GM12891 (cell line): ENCODE data around the gene SNTG2.

Experiments
- DNase-seq: peaks from one replicate; pipeline ENCODE4 v3.0.0; 2011; ENCODE audit warnings: low spot score; ENCODE audit not compliant: insufficient read length
- FAIRE-seq: peaks from 2 replicates; lab custom pipeline; 2011; peaks lifted over from hg19 to GRCh38; lab: Jason Lieb, UNC
- PAX5 ChIP-seq: IDR thresholded peaks from 2 replicates; pipeline ENCODE4 v1.6.1; 2011; ENCODE audit warnings: low read length, moderate library complexity, mild to moderate bottlenecking; ENCODE audit not compliant: insufficient read depth, severe bottlenecking
- POLR2A ChIP-seq: IDR thresholded peaks from 2 replicates; pipeline ENCODE4 v1.6.1; 2011; ENCODE audit warnings: low read depth, low read length, control low read depth
- POLR2AphosphoS5 ChIP-seq: IDR thresholded peaks from 2 replicates; pipeline ENCODE4 v1.6.1; 2011; ENCODE audit warnings: low read depth, low read length, control low read depth
- POU2F2 ChIP-seq: IDR thresholded peaks from 2 replicates; pipeline ENCODE4 v1.6.1; 2011; ENCODE audit warnings: low read depth, mild to moderate bottlenecking, control low read depth, low read length, moderate library complexity
- SPI1 ChIP-seq: IDR thresholded peaks from 2 replicates; pipeline ENCODE4 v1.6.1; 2011; ENCODE audit warnings: low read depth, low read length, control low read depth
- TAF1 ChIP-seq: IDR thresholded peaks from 2 replicates; pipeline ENCODE4 v1.6.1; 2011; ENCODE audit warnings: low read depth, low read length, control low read depth

The SNTG2 gene

DNA sequence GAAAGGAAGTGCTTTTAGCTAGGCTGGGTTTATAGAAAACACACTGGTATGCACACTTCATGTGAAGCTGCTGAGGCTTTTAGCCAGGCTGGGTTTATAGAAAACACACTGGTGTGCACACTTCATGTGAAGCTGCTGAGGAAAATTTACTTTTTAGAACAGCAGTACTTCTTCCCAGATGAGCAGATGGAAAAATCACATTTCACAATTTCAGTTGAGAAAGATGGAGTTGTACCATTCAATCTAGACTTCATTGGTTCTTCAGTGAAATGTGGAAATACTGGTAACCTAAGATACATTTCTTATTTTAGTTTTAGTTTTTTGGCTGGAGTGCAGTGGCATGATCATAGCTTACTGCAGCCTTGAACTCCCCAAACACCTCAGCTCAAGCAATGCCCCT lies 11.1 kb downstream of the SNTG2 start:
- TF ChIP-seq TAF1 = no peak
- no peak for TF ChIP-seq POLR2AphosphoS5
- no peak for TF ChIP-seq POU2F2
- TF ChIP-seq SPI1 = no peak
- no peak for TF ChIP-seq PAX5
- TF ChIP-seq POLR2A = no peak
- no peak for DNase-seq
- no peak for FAIRE-seq

DNA sequence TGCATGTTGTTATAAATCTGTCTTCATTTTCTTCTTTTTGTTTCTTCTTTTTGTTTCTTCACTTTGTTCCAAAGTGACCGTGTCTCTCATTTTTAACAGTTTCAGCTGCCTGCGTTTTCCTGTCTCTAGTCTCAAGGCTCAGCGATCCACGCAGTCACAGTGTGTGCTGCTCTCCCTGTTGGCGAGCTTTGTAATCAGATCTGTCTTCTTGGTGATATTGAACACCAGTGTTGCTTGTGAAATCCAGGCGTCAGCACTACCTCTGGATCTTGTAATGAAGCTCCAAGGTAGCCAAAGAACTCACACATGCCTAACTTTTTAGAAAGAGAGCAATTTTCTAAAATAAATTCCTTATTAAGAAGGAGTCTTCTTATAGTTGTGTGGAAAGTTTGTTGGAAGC lies 13.2 kb downstream of the SNTG2 start:
- no peak for FAIRE-seq
- no peak for DNase-seq
- TF ChIP-seq POLR2AphosphoS5 (no peak), SPI1 (no peak), POU2F2 (no peak), POLR2A (no peak), TAF1 (no peak), PAX5 (no peak)

DNA sequence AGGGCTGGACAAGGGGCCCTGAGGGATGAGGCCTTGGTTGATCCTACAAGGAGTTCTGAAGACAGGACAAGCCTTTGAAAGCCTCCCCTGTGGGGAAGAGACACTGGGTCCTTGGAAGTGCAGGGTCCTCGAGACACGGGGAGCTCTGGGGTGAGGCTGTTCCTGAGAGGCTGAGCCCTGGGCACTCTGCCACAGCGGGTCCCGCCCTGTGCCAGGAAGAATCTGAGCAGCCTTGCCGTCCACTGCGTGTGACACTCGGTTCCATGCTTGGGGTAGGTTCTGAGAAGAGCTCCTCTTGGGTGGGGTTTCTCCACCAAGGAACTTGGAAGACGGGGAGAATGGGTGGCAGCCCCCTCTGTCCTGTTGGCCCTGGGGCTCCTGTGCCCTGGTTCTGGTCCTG lies 13.9 kb downstream of the SNTG2 start:
- no peak for FAIRE-seq
- TF ChIP-seq POLR2A (no peak), SPI1 (no peak), POU2F2 (no peak)

DNA sequence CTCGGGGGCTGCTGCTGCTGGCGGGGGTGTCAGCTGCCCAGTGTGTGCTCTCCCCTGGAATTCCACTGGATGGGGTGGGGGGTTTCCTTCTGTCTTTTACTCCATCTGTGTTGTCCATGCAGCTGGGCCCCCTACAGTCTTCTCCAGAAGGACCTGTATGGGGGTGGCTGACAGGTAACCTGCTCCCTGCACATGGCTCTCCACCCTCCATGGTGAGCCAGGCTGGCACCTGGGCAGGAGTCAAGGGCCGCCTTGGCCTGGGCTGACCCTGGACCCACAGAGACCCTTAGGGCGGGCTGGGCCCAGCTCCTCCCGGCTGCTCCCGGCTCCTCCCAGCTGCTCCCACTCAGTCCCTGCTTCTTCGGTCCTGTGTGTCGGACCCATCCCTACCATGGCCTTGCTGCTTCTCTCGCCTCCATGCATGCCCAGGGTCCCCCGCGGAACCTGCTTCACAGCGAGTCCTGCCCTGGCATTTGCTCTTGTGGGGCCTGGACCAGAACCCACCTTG lies 15.0 kb downstream of the SNTG2 start:
- TF ChIP-seq POLR2AphosphoS5 (no peak), SPI1 (no peak), POLR2A (no peak), PAX5 (no peak), POU2F2 (no peak)
- FAIRE-seq = no peak
- no peak for DNase-seq

More for the DNA sequence above, 13.9 kb downstream of the SNTG2 start:
- no peak for DNase-seq

DNA sequence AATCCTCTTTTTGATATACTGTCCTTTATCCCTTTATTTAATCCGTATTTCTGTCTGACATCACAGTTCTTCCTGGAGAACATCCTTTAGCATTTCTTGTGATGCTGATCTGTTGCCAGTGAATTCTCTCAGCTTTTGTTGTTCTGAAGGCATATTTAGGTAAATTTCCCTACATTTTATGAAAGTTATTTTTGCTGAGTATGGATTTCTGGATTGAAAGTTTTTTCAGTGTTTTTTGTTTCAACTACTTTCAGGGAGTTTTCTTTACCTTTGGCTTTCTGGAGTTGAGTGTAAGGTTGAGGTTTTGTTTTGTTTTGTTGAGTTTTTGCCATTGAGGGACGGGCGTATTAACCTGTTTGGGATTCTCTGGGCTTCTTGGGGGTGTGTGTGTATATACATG lies 22.5 kb downstream of the SNTG2 start:
- DNase-seq (no peak), FAIRE-seq (no peak)

DNA sequence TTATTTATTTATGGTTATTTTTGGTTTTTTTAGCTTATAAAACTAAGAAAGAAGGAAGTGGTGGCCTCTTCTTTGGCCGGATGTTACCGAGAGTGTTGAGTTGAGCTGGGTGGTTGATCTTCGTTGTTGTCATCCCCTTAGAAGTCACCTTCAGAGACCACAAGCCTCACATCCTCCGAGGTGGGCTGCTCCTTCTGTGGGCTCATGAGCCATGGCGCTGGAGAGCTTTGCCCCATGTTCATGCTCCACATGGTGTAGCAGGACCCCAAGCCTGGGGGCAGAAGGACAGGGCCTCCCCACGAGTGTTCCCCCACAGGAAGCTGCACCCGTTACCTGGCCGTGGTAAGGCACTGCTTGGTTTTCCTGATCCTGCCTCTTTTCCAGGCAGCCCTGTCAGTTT lies 23.4 kb downstream of the SNTG2 start:
- FAIRE-seq (peak; percentile 81), DNase-seq (no peak)
- peak; percentile 63; the same call in 1 of the 2 replicates for TF ChIP-seq SPI1
- no peak for TF ChIP-seq PAX5
- TF ChIP-seq POLR2AphosphoS5 = no peak
- TF ChIP-seq TAF1 = no peak
- TF ChIP-seq POU2F2 = no peak
- TF ChIP-seq POLR2A = no peak

More for the DNA sequence above, 22.5 kb downstream of the SNTG2 start:
- TF ChIP-seq POU2F2 (no peak), POLR2A (no peak), PAX5 (no peak), TAF1 (no peak), POLR2AphosphoS5 (no peak), SPI1 (no peak)

DNA sequence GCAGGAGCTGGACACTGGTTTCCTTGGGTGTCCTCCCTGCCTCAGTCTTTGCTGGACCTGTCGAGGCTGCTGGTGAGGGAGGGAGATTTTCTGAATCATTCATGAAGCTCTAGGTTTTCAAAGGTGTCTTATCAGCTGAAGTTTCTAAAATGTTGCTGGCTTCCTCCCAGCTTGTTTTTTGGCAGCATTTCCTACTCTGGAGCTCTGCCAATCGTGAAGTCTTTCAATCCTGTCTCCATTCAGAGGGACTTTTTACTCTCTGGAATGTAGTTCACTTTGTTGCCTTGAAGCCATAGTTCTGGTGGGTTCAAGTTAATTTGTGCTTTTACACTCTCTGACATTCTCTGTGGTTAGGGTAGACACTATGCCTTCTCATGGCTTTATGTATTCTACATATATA lies 23.9 kb downstream of the SNTG2 start:
- DNase-seq (no peak), FAIRE-seq (no peak)
- TF ChIP-seq POLR2AphosphoS5 (no peak), SPI1 (no peak), POLR2A (no peak), TAF1 (no peak), PAX5 (no peak), POU2F2 (no peak)

DNA sequence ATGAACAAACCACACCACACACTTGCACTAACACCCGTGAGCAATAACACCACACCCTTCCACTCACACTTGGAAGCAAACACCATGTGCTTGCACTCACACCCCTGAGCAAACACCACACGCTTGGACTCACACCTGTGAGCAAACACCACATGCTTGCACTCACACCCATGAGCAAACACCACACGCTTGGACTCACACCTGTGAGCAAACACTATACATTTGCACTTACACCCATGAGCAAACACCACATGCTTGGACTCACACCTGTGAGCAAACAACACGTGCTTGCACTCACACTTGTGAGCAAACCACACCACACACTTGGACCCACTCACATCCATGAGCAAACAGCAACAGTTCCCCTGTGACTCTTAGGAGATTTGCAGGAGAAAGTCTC lies 24.4 kb downstream of the SNTG2 start:
- FAIRE-seq (peak; percentile 91), DNase-seq (no peak)
- no peak for TF ChIP-seq POU2F2

DNA sequence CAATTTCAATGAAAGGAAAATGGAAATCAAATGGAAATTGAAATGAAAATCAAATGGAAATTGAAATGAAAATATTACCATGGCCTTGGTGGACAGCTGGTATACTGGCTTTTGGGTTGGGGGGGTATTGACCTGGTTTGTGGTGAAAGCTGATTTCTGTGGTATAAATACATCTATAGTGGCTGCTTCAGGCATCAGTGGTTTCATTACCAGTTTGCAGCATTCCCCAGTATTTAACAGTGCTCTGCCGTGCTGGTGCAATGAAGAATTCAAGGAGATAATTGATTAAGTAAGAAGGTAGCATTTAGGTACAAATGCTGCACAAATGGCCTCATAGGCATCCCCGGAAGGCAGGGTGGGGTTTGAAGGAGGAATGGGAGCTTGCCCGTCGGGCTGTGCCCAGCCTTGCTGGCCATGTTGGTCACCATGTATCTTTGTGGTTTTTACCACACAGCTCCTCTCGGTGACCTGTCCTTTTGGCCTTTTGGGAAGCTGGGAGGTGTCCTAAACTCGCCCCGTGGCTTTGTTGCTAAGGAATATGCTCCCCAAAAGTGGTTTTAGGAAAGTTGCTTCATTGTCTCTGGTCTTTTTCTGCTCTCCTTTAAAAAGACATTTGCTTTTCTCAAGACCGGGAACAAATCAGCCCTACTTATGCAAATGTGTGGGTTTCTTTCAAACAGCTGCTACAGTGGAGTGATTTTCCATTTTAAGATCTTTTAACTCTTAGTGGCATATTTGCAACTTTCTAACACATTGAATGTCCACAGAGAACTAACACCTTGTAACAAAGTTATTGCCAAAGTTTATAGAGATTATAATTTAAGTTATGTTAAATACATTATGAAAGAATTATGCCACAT lies 28.6 kb downstream of the SNTG2 start:
- TF ChIP-seq PAX5 = no peak
- TF ChIP-seq SPI1 = no peak
- TF ChIP-seq POLR2AphosphoS5 = no peak
- TF ChIP-seq POLR2A = no peak
- TF ChIP-seq TAF1 = no peak
- TF ChIP-seq POU2F2 = 0 out of 2 replicates have a peak, but pooled peaks have one; percentile 41
- DNase-seq (no peak), FAIRE-seq (no peak)

DNA sequence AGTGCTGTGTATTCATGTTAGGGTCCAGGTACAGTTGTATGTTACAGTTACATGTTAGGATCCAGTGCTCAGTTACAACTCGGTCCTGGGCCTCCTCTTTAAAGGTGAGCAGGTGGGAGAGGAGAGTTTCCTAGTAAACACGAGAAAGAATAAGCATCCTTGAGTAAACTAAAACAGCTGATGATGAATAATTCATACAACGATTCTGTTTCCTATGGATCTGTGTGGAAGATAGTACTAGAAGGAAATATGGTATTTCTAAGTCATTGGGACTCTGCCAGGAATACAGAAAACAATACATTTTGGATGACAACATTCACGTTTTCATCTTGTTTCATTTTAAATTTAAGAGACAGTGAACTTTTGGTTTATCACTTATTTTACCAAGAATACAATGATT lies 29.5 kb downstream of the SNTG2 start:
- FAIRE-seq (peak; percentile 40), DNase-seq (no peak)
- TF ChIP-seq POLR2AphosphoS5 (no peak), POLR2A (no peak), PAX5 (no peak), POU2F2 (no peak), SPI1 (no peak), TAF1 (no peak)
